GM19438 (cell line): ENCODE results near the gene MATN4.
"Not testable (repeated sequence)": the region's sequence is repeated elsewhere in the genome, so short reads cannot be mapped to it uniquely, and the experiment has no call there.

Experiments used
- ATAC-seq: cut with Tn5 transposase; IDR thresholded peaks from one replicate; pipeline ENCODE4 v1.9.1; 2021; ENCODE audit warnings: low read depth; ENCODE audit not compliant: unreplicated experiment

MATN4 gene, protein sequence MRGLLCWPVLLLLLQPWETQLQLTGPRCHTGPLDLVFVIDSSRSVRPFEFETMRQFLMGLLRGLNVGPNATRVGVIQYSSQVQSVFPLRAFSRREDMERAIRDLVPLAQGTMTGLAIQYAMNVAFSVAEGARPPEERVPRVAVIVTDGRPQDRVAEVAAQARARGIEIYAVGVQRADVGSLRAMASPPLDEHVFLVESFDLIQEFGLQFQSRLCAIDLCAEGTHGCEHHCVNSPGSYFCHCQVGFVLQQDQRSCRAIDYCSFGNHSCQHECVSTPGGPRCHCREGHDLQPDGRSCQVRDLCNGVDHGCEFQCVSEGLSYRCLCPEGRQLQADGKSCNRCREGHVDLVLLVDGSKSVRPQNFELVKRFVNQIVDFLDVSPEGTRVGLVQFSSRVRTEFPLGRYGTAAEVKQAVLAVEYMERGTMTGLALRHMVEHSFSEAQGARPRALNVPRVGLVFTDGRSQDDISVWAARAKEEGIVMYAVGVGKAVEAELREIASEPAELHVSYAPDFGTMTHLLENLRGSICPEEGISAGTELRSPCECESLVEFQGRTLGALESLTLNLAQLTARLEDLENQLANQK

GRCh38 chr20:45308117-45308778 lies at the start of gene MATN4:
TSS of gene MATN4 (minus strand) at chr20:45308299. CDS start at chr20:45305582, 2,717 bp downstream.
- no peak for ATAC-seq

DNA sequence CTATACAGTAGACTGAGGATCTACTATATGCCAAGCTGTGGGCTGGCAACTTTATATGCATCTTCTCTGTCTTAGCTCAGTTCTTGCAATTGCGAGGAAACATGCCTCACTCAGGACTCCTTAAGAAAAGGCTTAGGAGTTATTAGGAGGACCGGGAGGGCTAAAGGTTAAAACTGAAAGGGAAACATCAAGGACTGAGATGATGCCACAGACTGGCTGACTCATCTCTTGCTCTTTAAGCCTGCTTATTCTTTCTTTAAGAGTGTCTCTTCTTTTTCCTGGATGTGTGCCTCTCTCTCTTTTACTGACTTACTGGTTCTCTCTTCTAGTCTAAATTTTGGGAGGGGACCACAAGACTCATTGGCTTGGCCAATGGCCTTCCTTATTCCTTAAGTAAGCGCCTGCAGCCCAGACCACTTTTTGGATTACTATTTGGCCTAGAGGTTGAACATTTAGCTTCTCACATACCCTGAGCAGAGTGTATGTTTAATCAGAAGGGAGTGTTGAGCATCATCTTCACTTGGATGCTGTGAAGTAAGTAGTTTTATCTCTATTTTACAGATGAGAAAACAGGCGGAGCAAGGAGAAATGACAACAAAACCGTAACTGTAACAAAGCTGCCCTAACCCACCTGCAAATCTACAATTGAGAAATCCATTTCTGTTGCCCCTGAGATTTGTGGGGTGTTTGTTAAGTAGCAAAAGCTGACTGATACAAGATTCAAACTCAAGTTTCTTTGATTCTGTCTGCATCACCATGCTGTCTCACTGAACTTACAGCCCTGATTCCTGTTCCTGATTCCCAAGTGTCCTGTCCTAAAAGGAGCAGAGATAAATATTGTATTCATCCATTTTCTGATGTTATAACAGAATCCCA lies 47.3 kb upstream of the MATN4 start:
- no peak for ATAC-seq

GRCh38 chr20:45354423-45355208 lies 46.5 kb upstream of the MATN4 start:
- no peak for ATAC-seq

- ATAC-seq = no peak
Observed at GRCh38 chr20:45353746-45354145, 45.6 kb upstream of the MATN4 start.

GRCh38 chr20:45352729-45353128 lies 44.6 kb upstream of the MATN4 start:
- ATAC-seq = no peak

GRCh38 chr20:45350795-45351194 lies 42.7 kb upstream of the MATN4 start:
- not testable (repeated sequence) for ATAC-seq

- no peak for ATAC-seq
Observed at GRCh38 chr20:45350217-45350616, 42.1 kb upstream of the MATN4 start.

DNA sequence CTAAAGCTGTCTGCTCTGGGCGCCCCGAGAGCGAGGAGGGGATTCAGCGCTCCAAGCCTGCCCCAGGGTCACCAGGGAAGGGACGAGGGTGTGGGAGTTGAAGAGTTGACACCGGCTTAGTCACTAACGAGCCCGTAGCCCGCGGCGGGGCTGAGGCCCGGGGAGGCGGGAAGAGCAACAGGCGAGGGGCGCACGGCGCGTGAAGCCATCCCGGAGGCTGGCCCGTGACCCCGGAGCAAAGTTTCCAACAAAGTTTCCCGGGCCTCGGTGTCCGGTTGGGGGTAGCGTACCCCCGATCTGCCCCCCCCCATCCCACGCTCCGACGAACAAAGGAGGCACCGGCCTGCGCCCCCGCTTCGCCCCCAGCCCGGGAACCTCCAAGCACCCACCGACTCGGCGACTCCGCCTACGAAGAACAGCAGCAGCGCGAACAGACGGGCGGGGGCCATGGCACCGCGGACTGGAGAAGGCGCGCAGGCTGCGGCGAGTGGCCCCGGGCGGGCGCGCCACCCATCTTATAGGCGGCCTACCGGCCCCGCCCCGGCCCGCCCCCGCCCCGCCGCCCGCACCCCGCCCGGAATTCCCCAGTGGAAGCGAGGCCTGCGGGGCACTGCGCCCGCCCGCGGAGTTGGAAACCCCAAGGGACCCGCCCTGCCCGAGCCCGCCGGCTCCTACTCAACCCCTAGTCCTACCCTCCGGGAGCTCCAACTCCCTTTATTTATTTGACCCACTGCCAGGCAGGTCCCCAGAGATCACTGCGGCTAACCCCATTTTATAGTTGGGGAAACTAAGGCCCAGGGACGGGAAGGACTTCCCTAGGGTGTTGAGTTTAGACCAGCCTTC lies 40.1 kb upstream of the MATN4 start, which contains the start of gene SDC4:
Gene SDC4 (minus strand): TSS at position 489 of the 843 bp plus-strand sequence. CDS start 40 bp downstream, at position 449.
- ATAC-seq = no peak

- no peak for ATAC-seq
Observed at GRCh38 chr20:45347297-45347935, 39.3 kb upstream of the MATN4 start.

DNA sequence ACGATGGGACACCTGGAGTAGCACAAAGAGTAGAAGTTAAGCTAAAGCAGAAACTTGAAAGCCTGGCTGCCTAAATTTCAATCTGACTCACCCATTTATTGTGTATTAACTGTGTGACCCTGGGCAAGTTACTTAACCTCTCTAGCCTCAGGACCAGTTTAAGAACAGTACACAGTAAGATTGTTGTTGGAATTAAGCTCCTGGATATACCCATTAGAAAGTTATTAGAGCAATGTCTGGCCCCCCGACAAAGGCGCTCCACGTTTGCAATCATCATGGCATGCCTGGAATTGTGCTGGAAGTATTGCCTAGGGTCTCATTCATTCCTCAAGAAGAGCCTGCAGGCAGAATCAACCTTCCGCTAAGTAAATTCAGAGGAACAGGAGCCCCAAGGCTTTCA lies 38.8 kb upstream of the MATN4 start:
- no peak for ATAC-seq

GRCh38 chr20:45346291-45346718 lies 38.2 kb upstream of the MATN4 start:
- no peak for ATAC-seq

DNA sequence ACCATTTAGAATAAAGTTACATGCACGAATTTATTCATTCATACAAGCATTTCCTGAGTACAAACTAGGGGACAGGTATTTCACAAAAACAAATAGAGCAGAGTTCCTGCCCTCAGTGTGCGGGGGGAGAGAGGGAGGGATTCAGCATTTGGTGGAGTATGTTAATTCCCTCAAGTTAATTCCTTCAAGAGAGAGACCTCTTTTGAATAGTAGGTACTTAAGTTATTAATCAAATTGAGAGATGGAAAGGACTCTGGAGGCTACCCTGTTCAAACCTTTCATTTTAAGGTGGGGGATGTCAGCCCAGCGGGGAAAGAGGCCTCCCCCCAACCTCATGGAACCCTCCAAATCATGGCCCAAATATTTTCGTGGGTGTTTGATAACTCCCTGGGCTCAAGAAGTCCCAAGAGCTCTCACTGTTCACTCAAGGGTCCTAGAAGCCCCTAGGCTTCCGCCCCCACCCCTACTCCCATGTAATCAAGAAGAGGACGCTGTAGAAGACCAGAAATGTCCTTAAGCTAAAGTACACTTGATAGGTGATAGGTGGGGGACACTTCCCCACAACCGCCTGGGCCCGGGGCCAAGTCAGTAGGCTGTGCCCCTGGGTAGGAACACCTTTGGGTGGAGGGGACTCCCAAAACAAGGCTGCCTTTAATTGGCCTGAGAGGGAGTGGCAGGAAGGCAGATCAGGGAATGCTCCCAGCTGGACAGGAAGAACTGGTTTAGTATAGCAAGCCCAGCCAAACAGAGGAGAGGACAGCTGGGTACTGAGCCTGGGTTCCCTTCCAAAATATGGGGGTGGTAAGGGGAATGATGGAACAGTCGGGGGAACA lies 37.2 kb upstream of the MATN4 start:
- no peak for ATAC-seq

DNA sequence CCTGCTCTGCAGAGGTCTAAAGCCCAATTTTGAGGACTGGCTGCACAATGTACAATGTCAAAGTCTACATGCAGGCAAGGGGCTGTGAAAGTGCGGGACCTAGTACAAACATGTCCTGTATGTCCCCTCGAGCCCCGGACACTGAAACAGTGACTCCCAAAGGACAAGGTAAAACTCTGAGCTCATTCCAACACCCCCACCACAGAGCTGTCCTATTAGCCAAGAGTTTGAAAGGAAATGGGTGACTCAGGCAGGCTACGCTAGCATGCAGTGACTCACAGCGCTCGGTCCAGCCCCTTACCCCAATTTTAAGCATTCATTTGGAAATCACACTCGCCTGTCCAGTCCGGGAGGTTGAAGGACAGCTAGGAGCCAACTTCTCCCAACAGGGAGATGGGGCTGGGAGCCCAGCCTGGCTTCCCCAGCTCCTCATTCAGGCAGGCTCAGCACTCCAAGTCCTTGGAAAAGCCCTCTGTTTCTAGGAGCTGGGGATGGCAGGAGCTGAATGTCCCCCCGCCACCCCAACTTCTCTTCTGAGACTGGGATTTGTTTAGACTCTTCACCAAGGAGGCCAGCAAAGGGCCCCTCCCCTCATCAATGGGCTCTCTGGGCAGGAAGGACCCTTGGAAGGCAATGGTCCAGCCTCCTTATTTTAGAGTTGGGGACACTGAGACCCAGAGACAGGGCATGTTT lies 36.2 kb upstream of the MATN4 start:
- ATAC-seq = no peak

DNA sequence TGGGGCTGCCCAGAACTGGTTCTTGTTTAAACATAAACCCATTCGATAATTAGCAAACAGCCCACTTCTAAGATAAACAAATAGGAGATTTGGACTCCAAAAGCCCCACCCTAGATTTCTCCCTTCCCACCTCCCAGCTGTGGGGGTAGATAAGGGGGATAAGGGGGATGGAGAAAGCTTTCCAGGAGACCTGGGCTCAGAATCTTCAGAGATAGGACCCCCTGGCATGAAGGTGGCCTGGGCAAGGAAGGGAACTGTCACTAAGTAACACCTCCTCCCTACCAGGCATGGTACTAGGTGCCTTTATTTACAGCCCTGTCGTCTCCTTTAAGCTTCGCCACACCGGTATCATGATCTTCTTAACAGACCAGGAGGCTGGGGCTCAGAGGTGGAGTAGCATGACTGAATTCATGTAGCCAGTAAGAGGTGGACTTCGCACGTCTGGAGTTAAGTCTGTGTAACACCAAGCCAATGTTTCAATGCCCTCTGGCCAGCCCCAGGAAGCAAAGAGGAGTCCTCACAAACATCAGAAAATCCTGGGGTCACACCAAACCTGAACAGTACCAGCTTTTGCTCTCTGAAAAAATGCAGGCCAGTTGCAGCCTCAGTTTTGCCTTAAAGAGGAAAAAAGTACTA lies 35.6 kb upstream of the MATN4 start:
- ATAC-seq = no peak

DNA sequence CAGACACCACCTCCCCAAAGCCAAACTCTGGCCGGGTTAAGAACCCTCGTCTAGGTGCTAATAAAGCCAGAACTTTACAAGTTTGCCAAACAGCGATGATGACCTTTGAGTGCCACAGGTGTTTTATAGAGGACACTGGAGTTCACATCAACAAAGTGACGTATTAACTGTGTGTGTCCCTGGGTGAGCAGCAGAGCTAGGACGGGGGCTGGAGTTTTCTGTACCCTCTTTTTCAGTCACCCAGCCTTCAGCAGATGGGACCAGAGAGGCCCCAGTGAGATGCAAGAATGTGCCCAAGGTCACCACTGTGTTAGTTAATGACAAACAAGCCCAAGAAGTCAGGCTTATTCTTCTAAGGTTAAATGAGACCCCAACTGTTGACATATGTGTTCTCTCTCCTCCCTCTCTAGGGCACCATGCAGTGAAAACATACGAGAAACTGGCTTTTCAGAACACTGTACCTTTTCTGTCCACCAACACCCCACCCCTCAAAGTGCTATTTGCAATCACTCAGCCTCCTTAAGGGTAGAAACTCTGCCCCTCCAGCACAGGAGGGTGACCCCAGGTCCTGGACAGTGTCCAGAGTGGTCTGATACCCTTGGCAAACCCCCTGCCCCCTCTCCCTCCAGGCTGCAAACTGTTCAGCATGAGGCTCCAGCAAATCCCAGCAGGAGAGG lies 34.9 kb upstream of the MATN4 start:
- ATAC-seq = no peak
